ENCODE results near the gene PTBP1. TPM values are rescaled to one million over a fixed set of nuclear protein-coding genes. Genes with fewer than 3 reads are reported as not detected.

Gene PTBP1
- total RNA-seq, 1 donor from 2014 or later, result 237 TPM

GRCh38 chr19:750640-751423 is 46.4 kb upstream of the PTBP1 start, which contains the start of gene MISP:
MISP (plus strand) TSS chr19:751112; CDS start chr19:756947, 5,835 bp downstream.
- DNase-seq (ENCODE audit: low spot score), result no peak
- Histone ChIP-seq H3K4me3 (no peak within 1 kb of the TSS), H3K4me1 (peaks cover 2% of the 10 kb centered on the region), H3K36me3 (no peaks in the 10 kb centered on the region), H2AFZ (replicated peaks) (no peak within 1 kb of the TSS), H3K9ac (no peak within 1 kb of the TSS), H4K20me1 (ENCODE audit: low read depth) (no peaks in the 10 kb centered on the region), H3K9me3 (ENCODE audit: low read depth) (no peaks in the 10 kb centered on the region), H3K27ac (no peak within 1 kb of the TSS), H3K4me2 (no peak within 1 kb of the TSS), H3K79me2 (ENCODE audit: low read depth) (no peaks in the 10 kb centered on the region), H3F3A (ENCODE audit: low read depth) (peaks cover 3% of the 10 kb centered on the region), H3K27me3 (no peaks in the 10 kb centered on the region)
- H3K36me3 Mint-ChIP-seq, result peaks cover 3% of the 10 kb centered on the region
- TF ChIP-seq EZH2phosphoT487 (IDR thresholded peaks at IDR 0.05), result no peak
- no peak for TF ChIP-seq CTCF (IDR thresholded peaks at IDR 0.05)
- TF ChIP-seq EZH2 (IDR thresholded peaks at IDR 0.05), result no peak
- H3K4me3 Mint-ChIP-seq, result no peak within 1 kb of the TSS
- peaks cover 3% of the 10 kb centered on the region for H3K27me3 Mint-ChIP-seq (ENCODE audit: insufficient read depth, low read depth)
- H3K27ac Mint-ChIP-seq, result no peak within 1 kb of the TSS
- H3K9me3 Mint-ChIP-seq, result peaks cover 6% of the 10 kb centered on the region
- peaks cover 5% of the 10 kb centered on the region for H3K4me1 Mint-ChIP-seq

GRCh38 chr19:751501-752341 is 45.5 kb upstream of the PTBP1 start:
- Mint-ChIP-seq H3K4me1 (peaks cover 5% of the 10 kb centered on the region), H3K4me3 (no peak overlapping the region), H3K27me3 (ENCODE audit: insufficient read depth, low read depth) (peaks cover 6% of the 10 kb centered on the region), H3K27ac (no peak overlapping the region), H3K36me3 (no peaks in the 10 kb centered on the region), H3K9me3 (peaks cover 12% of the 10 kb centered on the region)
- H3F3A ChIP-seq (ENCODE audit: low read depth), result peaks cover 3% of the 10 kb centered on the region
- H3K4me1 ChIP-seq, result peaks cover 2% of the 10 kb centered on the region
- no peaks in the 10 kb centered on the region for H3K36me3 ChIP-seq
- H3K9me3 ChIP-seq (ENCODE audit: low read depth), result no peaks in the 10 kb centered on the region
- H3K27ac ChIP-seq, result no peak overlapping the region
- H3K4me2 ChIP-seq, result no peak overlapping the region
- H3K4me3 ChIP-seq, result no peak overlapping the region
- TF ChIP-seq EZH2 (IDR thresholded peaks at IDR 0.05), result no peak
- TF ChIP-seq EZH2phosphoT487 (IDR thresholded peaks at IDR 0.05), result no peak
- TF ChIP-seq CTCF (IDR thresholded peaks at IDR 0.05), result no peak
- H2AFZ ChIP-seq (replicated peaks), result no peak overlapping the region
- no peaks in the 10 kb centered on the region for H3K27me3 ChIP-seq
- H3K79me2 ChIP-seq (ENCODE audit: low read depth), result no peaks in the 10 kb centered on the region
- no peak overlapping the region for H3K9ac ChIP-seq
- no peak for DNase-seq (ENCODE audit: low spot score)
- no peaks in the 10 kb centered on the region for H4K20me1 ChIP-seq (ENCODE audit: low read depth)

GRCh38 chr19:752652-753517 is 44.4 kb upstream of the PTBP1 start:
- no peak overlapping the region for H3K9ac ChIP-seq
- H3K27ac Mint-ChIP-seq, result peak overlapping the region; percentile 69
- DNase-seq (ENCODE audit: low spot score), result no peak

More at GRCh38 chr19:752652-753517, 44.4 kb upstream of the PTBP1 start:
- Histone ChIP-seq H3K4me1 (peaks cover 2% of the 10 kb centered on the region), H3K36me3 (no peaks in the 10 kb centered on the region), H3K27ac (no peak overlapping the region), H2AFZ (replicated peaks) (no peak overlapping the region), H3K4me3 (no peak overlapping the region), H3K4me2 (no peak overlapping the region), H3K9me3 (ENCODE audit: low read depth) (no peaks in the 10 kb centered on the region), H3K27me3 (no peaks in the 10 kb centered on the region), H3F3A (ENCODE audit: low read depth) (peaks cover 3% of the 10 kb centered on the region), H3K79me2 (ENCODE audit: low read depth) (no peaks in the 10 kb centered on the region), H4K20me1 (ENCODE audit: low read depth) (no peaks in the 10 kb centered on the region)
- H3K27me3 Mint-ChIP-seq (ENCODE audit: insufficient read depth, low read depth), result peaks cover 6% of the 10 kb centered on the region
- no peak overlapping the region for H3K4me3 Mint-ChIP-seq
- H3K36me3 Mint-ChIP-seq, result no peaks in the 10 kb centered on the region
- TF ChIP-seq CTCF (IDR thresholded peaks at IDR 0.05) (no peak), EZH2 (IDR thresholded peaks at IDR 0.05) (no peak), EZH2phosphoT487 (IDR thresholded peaks at IDR 0.05) (no peak)
- peaks cover 10% of the 10 kb centered on the region for H3K9me3 Mint-ChIP-seq
- H3K4me1 Mint-ChIP-seq, result peaks cover 5% of the 10 kb centered on the region

Measured in neural progenitor cell (in vitro differentiated cells).